Muscle of leg (tissue), 11 donors: ENCODE data around the gene APOBR. TPM values are rescaled to one million over a fixed set of nuclear protein-coding genes. Genes with fewer than 3 reads are reported as not detected.
"Not testable (repeated sequence)": the region's sequence is repeated elsewhere in the genome, so short reads cannot be mapped to it uniquely, and the experiment has no call there.

ENCODE experiments used
- DNase-seq: peaks from one replicate; pipeline ENCODE4 v3.0.0; 2013
- H3K27ac ChIP-seq: one replicate; pipeline ENCODE4 v1.5.1; 2013; ENCODE audit warnings: mild to moderate bottlenecking, low read length, control low read depth
- H3K27me3 ChIP-seq: one replicate; pipeline ENCODE4 v1.6.1; 2013; ENCODE audit warnings: low read length; ENCODE audit not compliant: control insufficient read depth, insufficient read depth
- H3K36me3 ChIP-seq: one replicate; pipeline ENCODE4 v1.6.1; 2013; ENCODE audit warnings: low read length; ENCODE audit not compliant: control insufficient read depth, insufficient read depth
- H3K4me1 ChIP-seq: one replicate; pipeline ENCODE4 v1.6.1; 2013; ENCODE audit warnings: low read length; ENCODE audit not compliant: control insufficient read depth, insufficient read depth
- H3K4me3 ChIP-seq: one replicate; pipeline ENCODE4 v1.5.1; 2013; ENCODE audit warnings: low read length, control low read depth
- H3K9me3 ChIP-seq: replicated peaks from 2 replicates; pipeline ENCODE4 v1.6.1; 2013; ENCODE audit warnings: low read depth, low read length; ENCODE audit not compliant: control insufficient read depth
- whole genome bisulfite sequencing: methylation state at CpG from one replicate; pipeline ENCODE4 v1.1.5; 2013; ENCODE audit warnings: missing lambda C conversion rate; ENCODE audit not compliant: insufficient coverage; 5-methylcytosine and 5-hydroxymethylcytosine counted together
- polyA plus RNA-seq, 8 donors: library from polyadenylated mRNA; unstranded; fragments of 120-200 nt; gene quantifications; one replicate each; pipeline versions ENCODE4 v1.2.1 to v1.2.3, GENCODE V29; 2013; ENCODE audit warnings: inconsistent platforms in 1 of 8, low replicate concordance in 1 of 8; ENCODE audit not compliant: insufficient read length in 8 of 8, insufficient read depth in 1 of 8
- total RNA-seq: library from RNA; stranded (reverse); fragments of 120-200 nt; gene quantifications from one replicate; pipeline ENCODE4 v1.2.4, GENCODE V29; 2013

APOBR gene
- total and polyA plus RNA-seq, 9 donors, result 0.18 to 1.5 (median 1.1) TPM

DNA sequence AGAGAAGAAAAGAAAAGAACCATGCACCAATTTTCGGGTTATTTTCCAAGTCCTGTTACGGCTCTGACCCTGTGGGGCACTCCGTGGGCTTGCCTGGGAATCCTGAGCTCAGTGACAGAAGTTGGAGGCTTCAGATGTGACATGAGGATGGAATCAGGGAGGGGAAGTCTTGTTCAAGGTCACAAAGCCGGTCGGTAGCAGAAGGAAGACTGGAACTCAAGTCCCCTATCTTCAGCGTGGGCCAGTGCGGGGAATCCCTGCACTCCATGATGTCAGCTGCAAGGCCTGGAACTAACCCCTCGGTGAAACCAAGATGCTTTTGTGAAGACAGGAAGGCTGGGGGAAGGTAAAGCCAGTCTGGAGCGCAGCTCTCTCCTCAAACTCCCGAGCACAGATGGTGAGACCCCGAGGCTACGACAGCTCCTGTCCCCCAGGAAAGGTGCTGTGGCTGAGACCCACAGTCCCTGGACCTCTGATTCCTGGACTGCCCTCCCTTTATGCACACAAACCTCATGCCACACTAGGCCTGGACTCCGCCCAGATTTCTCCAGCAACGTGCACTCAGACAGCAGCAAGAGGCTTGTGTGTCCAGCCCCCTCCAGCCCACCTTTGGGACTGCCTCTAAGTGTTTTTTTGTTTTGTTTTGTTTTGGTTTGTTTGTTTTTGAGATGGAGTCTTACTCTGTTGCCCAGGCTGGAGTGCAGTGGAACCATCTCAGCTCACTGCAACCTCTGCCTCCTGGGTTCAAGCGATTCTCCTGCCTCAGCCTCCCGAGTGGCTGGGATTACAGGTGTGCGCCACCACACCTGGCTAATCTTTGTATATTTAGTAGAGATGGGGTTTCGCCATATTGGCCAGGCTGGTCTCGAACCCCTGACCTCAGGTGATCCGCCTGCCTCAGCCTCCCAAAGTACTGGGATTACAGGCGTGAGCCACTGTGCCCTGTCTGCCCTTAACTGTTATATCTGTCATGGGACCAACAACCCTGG is 17.7 kb downstream of the APOBR start:
- DNase-seq, result no peak
- no peaks in the 10 kb centered on the region for H3K27me3 ChIP-seq
- no peak overlapping the region for H3K4me3 ChIP-seq
- H3K27ac ChIP-seq, result no peak overlapping the region
- 79% methylated on average over 15 of the region's 21 CpGs for WGBS
- H3K4me1 ChIP-seq, result peaks cover 4% of the 10 kb centered on the region
- H3K9me3 ChIP-seq, result no peaks in the 10 kb centered on the region
- no peaks in the 10 kb centered on the region for H3K36me3 ChIP-seq

DNA sequence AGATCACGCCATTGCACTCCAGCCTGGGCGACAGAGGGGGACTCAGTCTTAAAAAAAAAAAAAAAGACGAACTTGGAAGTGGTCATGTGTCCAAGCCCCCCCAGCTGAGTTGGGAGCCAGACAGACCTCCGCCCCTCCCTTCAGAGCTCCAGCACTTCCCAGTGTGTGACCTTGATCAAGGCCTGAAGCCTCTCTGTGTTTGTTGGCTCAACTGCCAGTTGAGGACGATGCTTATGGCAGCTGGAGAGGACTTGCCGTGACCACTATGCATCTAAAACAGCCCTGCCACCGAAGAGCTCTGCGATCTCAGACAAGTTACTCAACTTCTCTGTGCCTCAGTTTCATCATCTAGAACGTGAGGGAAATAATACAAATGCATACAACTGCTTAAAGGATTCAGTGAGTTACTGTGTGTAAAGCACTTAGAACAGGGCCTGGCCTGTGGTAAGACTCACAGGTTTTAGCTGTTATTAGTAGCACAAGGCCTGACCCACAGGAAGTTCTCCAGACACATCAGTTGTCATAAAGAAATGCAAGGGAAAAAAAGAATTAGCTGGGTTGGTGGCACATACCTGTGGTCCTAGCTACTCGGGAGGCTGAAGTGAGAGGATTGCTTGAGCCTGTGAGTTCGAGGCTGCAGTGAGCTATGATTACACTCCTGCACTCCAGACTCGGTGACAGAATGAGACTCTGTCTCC is 19.2 kb downstream of the APOBR start:
- Histone ChIP-seq H3K27me3 (no peaks in the 10 kb centered on the region), H3K4me3 (no peak overlapping the region), H3K36me3 (no peaks in the 10 kb centered on the region), H3K9me3 (no peaks in the 10 kb centered on the region), H3K27ac (no peak overlapping the region), H3K4me1 (no peaks in the 10 kb centered on the region)
- WGBS, result 80% methylated on average over 6 of the region's 12 CpGs
- no peak for DNase-seq

DNA sequence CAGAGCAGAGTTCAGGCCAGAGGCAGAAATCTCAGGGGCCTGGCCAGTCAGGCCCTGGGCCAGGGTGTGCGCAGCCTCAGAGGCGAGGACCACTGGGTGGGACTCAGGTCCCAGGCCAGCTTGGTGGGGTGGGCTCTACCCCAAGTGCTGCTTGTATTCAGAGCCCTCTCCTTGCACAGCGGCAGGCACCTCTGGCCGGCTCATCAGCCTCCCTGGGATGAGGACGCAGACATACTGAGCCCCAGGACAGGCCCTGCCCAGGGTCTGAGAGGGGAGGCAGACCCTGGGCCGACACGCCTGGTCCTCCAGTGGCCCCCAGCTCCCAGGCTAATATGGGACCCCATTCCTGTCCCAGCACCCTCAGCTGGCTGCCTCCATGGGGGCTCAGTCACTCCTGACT is 19.8 kb downstream of the APOBR start:
- no peak overlapping the region for H3K27ac ChIP-seq
- H3K27me3 ChIP-seq, result no peaks in the 10 kb centered on the region
- H3K4me1 ChIP-seq, result no peaks in the 10 kb centered on the region
- H3K4me3 ChIP-seq, result no peak overlapping the region
- 86% methylated on average over 5 of the region's 7 CpGs for WGBS
- no peaks in the 10 kb centered on the region for H3K9me3 ChIP-seq
- no peaks in the 10 kb centered on the region for H3K36me3 ChIP-seq
- no peak for DNase-seq

DNA sequence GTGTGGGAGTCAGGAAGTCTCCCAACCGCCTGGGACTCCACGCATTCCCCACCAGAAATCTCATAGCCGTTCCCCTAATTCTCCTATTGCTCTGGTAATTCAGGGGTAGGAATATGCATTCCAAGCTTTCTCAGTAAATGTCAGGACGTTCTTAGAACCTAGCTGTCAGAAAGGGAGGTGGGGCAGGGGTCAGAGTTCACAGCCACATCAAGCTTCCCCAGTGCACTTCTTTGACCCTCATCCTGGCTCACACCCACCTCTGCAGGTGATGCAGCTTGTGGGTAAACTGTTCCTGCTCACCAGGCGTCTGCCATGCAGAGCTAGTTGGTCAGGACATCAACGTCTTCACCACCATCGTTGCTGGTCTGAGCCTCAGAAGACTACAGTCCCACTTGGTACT is 26.2 kb downstream of the APOBR start:
- 70% methylated on average over 3 of the region's 7 CpGs for WGBS
- Histone ChIP-seq H3K9me3 (no peaks in the 10 kb centered on the region), H3K36me3 (no peaks in the 10 kb centered on the region), H3K4me3 (no peak overlapping the region), H3K27ac (no peak overlapping the region), H3K27me3 (no peaks in the 10 kb centered on the region), H3K4me1 (no peaks in the 10 kb centered on the region)
- no peak for DNase-seq

DNA sequence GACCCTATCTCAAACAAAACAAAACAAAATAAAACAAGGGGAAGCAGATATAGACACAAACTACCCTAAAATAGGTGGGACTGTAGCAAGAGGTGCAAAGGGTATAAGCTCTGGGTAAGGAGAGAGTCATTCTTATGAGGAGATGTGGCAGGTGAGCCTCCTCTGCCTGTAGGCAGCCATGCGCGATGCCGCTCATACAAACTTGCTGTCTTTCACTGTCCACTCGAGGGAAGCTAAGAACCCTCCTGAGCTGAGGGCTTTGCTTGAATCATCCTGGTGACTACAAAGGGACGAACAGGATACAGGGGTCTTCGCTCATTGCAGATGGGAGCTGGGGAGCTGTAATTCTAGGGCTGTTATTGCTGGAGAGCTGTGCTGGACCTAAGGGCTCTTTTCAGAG is 27.0 kb downstream of the APOBR start:
- no peak overlapping the region for H3K4me3 ChIP-seq
- no peak for DNase-seq
- no peaks in the 10 kb centered on the region for H3K27me3 ChIP-seq
- H3K27ac ChIP-seq, result no peak overlapping the region
- WGBS, result 88% methylated on average over 6 of the region's 6 CpGs
- H3K9me3 ChIP-seq, result no peaks in the 10 kb centered on the region
- H3K36me3 ChIP-seq, result no peaks in the 10 kb centered on the region
- no peaks in the 10 kb centered on the region for H3K4me1 ChIP-seq

DNA sequence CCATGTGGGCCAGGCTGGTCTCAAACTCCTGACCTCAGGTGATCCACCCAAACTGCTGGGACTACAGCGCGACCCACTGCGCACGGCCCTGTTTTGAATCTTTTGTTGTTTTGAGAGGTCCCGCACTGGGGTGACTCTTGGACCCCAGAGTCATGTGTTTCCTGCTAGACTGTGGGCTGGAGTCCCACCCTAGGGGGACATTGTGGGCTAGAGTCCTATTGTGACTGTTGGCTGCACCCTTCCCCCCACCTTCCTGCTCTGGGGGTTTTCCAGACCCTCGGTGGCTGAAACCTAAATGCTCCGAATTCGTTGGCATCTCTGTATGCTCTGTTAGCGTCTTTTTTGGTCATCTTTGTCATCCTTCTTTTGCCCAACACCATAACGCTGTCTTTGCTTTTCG is 28.3 kb downstream of the APOBR start:
- no peak overlapping the region for H3K4me3 ChIP-seq
- WGBS, result 64% methylated on average over 6 of the region's 11 CpGs
- DNase-seq, result no peak

DNA sequence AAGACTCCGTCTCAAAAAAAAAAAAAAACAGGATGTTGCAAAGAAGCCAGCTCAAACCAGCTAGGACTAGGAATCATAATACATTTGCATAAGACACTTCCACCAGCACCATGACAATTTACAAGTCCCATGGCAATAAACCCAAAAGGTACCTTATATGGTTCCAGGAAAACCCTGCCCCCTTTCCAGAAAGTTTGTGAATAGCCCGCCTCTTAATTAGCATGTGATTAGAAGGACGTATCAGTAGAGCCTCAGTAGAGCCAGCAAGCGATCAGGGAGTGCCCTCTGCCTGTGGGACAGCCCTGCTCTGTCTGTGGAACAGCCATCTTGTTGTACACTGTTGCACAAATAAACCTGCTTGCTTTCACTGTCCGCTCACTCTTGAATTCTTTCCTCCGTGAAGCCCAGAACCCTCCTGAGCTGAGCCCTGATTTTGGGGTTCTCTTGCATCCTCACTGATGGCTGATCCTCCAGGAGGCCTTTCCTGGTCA is 30.3 kb downstream of the APOBR start:
- Histone ChIP-seq H3K4me1 (no peaks in the 10 kb centered on the region), H3K27me3 (no peaks in the 10 kb centered on the region), H3K4me3 (no peak overlapping the region), H3K27ac (no peak overlapping the region), H3K9me3 (no peaks in the 10 kb centered on the region), H3K36me3 (no peaks in the 10 kb centered on the region)
- WGBS, result 65% methylated on average over 6 of the region's 6 CpGs
- no peak for DNase-seq

More for the DNA sequence above, 28.3 kb downstream of the APOBR start:
- Histone ChIP-seq H3K27me3 (no peaks in the 10 kb centered on the region), H3K27ac (no peak overlapping the region), H3K36me3 (no peaks in the 10 kb centered on the region), H3K4me1 (no peaks in the 10 kb centered on the region), H3K9me3 (no peaks in the 10 kb centered on the region)

DNA sequence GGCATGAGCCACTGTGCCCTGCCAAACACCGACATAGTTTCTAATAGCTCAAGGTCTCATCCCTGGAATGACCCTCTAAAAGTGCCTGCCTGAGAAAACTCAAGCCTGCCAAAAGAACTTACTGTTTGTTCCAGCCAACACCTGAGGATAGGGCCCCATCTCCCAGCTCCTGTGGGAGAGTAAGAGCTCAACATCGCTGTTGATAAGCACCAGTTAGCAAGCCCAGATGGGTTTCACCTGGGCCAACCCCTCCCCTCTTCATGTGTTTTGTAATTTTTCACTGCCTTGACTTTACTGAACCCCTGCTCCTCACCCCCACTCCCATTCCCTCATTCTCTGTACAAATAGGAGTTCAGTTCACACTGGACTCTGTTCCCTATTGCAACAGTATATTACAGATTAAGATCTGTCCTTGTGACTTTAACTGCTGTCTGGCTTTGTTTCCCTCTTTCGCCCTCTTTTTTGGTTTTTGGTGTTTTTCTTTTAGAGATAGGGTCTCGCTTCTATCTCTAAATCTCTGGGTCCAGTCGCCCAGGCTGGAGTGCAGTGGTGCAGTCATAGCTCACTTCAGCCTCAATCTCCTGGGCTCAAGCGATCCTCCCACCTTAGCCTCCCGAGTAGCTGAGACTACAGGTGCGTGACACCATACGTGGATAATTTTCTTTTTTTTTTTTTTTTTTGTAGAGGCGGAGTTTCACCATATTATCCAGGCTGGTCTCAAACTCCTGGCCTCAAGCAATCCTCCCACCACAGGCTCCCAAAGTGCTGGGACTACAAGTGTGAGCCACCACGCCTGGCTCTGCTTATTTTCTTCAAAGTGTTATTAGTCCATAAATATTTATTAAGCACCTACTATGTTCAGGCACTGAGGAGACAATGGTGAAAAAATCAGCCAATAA is 32.0 kb downstream of the APOBR start:
- DNase-seq, result no peak
- H3K27ac ChIP-seq, result no peak overlapping the region
- no peak overlapping the region for H3K4me3 ChIP-seq
- WGBS, result 100% methylated on average over 2 of the region's 11 CpGs
- H3K4me1 ChIP-seq, result no peaks in the 10 kb centered on the region
- no peaks in the 10 kb centered on the region for H3K9me3 ChIP-seq
- H3K36me3 ChIP-seq, result no peaks in the 10 kb centered on the region
- H3K27me3 ChIP-seq, result no peaks in the 10 kb centered on the region

DNA sequence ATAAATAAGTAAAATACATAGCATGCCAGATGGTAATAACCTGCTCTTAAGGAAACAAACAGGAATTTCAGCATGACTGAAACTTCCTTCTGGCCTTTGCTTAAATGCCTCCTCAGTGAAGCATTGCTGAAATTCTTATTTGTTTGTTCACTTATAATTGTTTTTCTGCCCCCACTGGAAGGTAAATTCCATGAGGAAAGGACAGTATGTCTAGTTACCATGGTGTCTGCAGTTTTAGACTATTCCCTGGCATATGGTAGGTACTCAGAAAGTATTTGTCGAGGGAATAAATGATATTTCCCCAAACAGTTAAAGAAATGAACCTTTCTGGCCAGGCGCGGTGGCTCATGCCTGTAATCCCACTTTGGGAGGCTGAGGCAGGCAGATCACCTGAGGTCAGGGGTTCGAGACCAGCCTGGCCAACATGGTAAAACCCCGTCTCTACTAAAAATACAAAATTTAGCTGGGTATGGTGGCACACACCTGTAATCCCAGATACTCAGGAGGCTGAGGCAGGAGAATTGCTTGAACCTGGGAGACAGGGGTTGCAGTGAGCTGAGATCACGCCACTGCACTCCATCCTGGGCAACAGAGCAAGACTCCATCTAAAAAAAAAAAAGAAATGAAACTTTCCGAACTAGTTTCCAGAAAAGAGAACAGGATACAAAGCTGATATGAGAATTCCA is 32.8 kb downstream of the APOBR start:
- H3K36me3 ChIP-seq, H3K4me3 ChIP-seq, H3K9me3 ChIP-seq, H3K27ac ChIP-seq, H3K27me3 ChIP-seq, DNase-seq, H3K4me1 ChIP-seq: not testable (repeated sequence)
- WGBS, result 95% methylated on average over 3 of the region's 7 CpGs
